ENCODE results near the gene CNNM2. TPM values are rescaled to one million over a fixed set of nuclear protein-coding genes. Genes with fewer than 3 reads are reported as not detected.

Gene CNNM2
- total and polyA plus RNA-seq, 2 experiments from 2014 or later = 3.3 to 18.0 TPM

GRCh38 chr10:103079946-103080345 is 161.9 kb downstream of the CNNM2 start:
- Histone ChIP-seq H3K9me3 (ENCODE audit: low read depth) (no peaks in the 10 kb centered on the region), H3K36me3 (peaks cover 3% of the 10 kb centered on the region), H3K4me3 (no peak overlapping the region), H3K27me3 (no peaks in the 10 kb centered on the region), H3K4me1 (ENCODE audit: low read depth) (no peaks in the 10 kb centered on the region), H3K27ac (no peak overlapping the region)
- no peak for DNase-seq (ENCODE audit: low read depth in 1 of 2, low spot score in 1 of 2)
- no peak for TF ChIP-seq CTCF (IDR thresholded peaks at IDR 0.05; ENCODE audit: low read depth, low read length)

GRCh38 chr10:103080891-103081581 is 162.9 kb downstream of the CNNM2 start:
- peaks cover 8% of the 10 kb centered on the region for H3K36me3 ChIP-seq
- H3K9me3 ChIP-seq (ENCODE audit: low read depth) = no peaks in the 10 kb centered on the region
- H3K4me1 ChIP-seq (ENCODE audit: low read depth) = no peaks in the 10 kb centered on the region
- TF ChIP-seq CTCF (IDR thresholded peaks at IDR 0.05; ENCODE audit: low read depth, low read length) = no peak
- H3K27me3 ChIP-seq = no peaks in the 10 kb centered on the region
- no peak overlapping the region for H3K27ac ChIP-seq
- no peak overlapping the region for H3K4me3 ChIP-seq
- DNase-seq (ENCODE audit: low read depth in 1 of 2, low spot score in 1 of 2) = no peak

GRCh38 chr10:103082683-103083082 is 164.6 kb downstream of the CNNM2 start:
- no peak overlapping the region for H3K4me3 ChIP-seq
- TF ChIP-seq CTCF (IDR thresholded peaks at IDR 0.05; ENCODE audit: low read depth, low read length) = no peak
- no peaks in the 10 kb centered on the region for H3K9me3 ChIP-seq (ENCODE audit: low read depth)
- H3K36me3 ChIP-seq = peaks cover 11% of the 10 kb centered on the region
- peak overlapping the region; percentile 4 for H3K27ac ChIP-seq
- no peaks in the 10 kb centered on the region for H3K27me3 ChIP-seq
- H3K4me1 ChIP-seq (ENCODE audit: low read depth) = no peaks in the 10 kb centered on the region
- DNase-seq (ENCODE audit: low read depth in 1 of 2, low spot score in 1 of 2) = no peak

- Histone ChIP-seq H3K9me3 (ENCODE audit: low read depth) (no peaks in the 10 kb centered on the region), H3K4me1 (ENCODE audit: low read depth) (no peaks in the 10 kb centered on the region), H3K4me3 (no peak overlapping the region), H3K36me3 (peaks cover 18% of the 10 kb centered on the region), H3K27me3 (no peaks in the 10 kb centered on the region), H3K27ac (peak overlapping the region; percentile 23)
- no peak for DNase-seq (ENCODE audit: low read depth in 1 of 2, low spot score in 1 of 2)
- no peak for TF ChIP-seq CTCF (IDR thresholded peaks at IDR 0.05; ENCODE audit: low read depth, low read length)
Observed at GRCh38 chr10:103083266-103083976, 165.3 kb downstream of the CNNM2 start.

- H3K9me3 ChIP-seq (ENCODE audit: low read depth) = no peaks in the 10 kb centered on the region
- no peak for DNase-seq (ENCODE audit: low read depth in 1 of 2, low spot score in 1 of 2)
- no peak for TF ChIP-seq CTCF (IDR thresholded peaks at IDR 0.05; ENCODE audit: low read depth, low read length)
- H3K4me1 ChIP-seq (ENCODE audit: low read depth) = no peaks in the 10 kb centered on the region
- peaks cover 23% of the 10 kb centered on the region for H3K36me3 ChIP-seq
- peak overlapping the region; percentile 23 for H3K27ac ChIP-seq
- no peaks in the 10 kb centered on the region for H3K27me3 ChIP-seq
- H3K4me3 ChIP-seq = no peak overlapping the region
Observed at GRCh38 chr10:103083977-103084320, 165.9 kb downstream of the CNNM2 start.

Data from cardiac muscle cell (in vitro differentiated cells and primary cell).